Stimulated activated CD4-positive, alpha-beta T cell treated with anti-CD3 and anti-CD28 coated beads, Interleukin-4, amount 100 ng/mL, for 1 hour (primary cell): ENCODE measurements around the gene OR2M5.

ENCODE experiments used
- DNase-seq: peaks from one replicate; pipeline ENCODE4 v3.0.0-alpha.2; 2020

Gene OR2M5, protein sequence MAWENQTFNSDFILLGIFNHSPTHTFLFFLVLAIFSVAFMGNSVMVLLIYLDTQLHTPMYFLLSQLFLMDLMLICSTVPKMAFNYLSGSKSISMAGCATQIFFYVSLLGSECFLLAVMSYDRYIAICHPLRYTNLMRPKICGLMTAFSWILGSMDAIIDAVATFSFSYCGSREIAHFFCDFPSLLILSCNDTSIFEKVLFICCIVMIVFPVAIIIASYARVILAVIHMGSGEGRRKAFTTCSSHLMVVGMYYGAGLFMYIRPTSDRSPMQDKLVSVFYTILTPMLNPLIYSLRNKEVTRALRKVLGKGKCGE

DNA sequence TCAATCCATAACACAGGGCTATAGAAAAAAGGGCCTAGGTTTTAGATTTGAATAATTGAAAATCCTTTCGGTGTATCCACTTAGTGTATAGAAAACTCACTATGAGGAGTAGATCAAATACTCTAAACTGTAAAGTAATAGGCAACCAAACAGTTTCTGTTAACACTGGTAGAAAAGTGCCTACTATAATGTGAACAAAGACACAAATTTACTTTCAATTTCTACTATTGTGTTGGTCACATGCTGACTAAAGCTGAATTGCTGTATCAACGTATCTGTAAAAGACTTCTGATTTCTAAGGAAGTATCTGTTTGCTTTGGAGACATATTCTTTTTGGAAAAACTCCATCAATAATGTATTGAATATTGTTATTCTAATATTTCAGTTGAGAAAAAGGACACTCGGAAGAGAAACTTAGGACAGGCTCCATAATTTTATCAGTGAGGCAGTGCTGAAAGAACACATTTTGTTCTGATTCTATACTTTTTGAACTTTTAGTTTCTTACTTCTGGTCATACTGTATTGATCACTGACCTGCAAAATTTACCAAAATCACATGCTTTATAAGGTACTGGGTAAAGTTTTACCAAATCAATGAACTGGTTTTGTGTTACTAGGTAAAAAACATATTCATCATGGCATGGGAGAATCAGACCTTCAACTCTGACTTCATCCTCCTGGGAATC lies at the start of gene OR2M5:
Gene OR2M5, plus strand, starts transcription at position 636 of the 686 bp plus-strand sequence. Its CDS starts 0 bp downstream, at position 636.
- DNase-seq: no peak

DNA sequence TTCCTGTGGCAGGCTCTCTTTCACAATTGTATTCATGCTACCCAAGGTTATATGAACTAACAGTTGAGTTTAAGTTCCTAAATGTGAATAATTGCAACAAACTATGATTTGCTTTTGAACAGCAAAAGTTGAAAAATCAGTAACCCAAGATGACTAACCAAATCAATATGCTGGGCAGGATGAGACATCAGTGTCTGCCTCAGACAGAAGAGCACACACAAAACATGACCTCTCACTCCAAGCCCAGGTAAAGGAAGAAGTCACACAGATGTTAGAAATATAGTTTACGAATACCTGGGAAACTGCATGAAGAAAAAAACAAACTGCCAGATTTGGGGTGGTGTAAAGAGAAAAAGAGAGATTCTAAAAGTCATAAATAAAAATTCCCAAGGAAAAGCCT lies 46.4 kb upstream of the OR2M5 start:
- DNase-seq: no peak

DNA sequence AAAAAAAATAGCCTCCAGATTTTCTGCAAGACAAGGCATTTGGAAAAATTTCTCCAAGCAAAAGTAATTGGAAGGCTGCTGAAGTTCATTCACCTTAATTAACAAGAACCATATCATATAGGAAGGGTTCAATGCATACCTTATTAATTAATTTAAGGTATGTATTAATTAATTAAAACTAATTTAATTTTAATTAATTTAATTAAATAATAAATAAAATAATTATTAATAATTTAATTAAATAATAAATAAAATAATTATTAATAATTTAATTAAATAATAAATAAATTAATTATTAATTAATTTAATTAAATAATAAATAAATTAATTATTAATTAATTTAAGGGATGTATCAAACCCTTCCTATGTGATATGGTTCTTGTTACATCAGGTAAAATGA lies 42.1 kb upstream of the OR2M5 start:
- DNase-seq: no peak

DNA sequence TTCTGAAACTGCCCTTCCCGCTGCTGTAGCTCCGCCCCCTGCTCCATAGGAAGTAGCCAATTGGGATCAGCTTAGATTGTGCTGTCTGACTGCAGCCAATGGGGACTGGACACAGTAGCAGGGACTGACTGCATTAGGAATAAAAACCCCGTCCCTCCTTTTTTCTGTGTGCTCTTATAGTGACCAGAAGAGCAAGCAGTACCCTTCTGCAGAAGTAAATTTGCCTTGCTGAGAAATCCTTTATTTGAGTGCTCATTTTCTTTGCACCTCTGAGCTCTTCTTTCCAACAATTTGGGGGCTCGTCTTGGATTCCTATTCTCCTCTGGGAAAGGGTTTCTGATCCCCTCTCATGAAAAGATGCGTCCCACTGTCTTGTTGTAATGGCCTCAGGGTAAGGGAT lies 33.8 kb upstream of the OR2M5 start:
- DNase-seq: no peak

DNA sequence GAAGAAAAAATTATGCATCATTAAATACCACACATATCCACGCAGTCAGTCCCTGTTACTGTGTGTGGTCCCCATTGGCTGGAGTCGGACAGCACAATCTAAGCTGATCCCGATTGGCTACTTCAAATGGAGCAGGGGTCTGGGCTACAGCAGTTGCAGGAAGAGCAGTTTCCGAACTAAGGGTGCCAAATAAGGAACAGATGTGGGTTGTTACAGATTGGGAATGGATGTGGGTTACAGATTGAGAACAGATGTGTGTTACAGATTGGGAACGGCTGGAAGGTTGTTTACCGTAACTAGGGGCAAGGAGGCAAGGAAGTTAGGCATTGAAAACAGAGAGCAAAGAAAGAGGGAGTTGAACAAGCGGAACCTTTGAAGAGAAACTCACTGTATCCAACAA lies 30.1 kb upstream of the OR2M5 start:
- no peak for DNase-seq

DNA sequence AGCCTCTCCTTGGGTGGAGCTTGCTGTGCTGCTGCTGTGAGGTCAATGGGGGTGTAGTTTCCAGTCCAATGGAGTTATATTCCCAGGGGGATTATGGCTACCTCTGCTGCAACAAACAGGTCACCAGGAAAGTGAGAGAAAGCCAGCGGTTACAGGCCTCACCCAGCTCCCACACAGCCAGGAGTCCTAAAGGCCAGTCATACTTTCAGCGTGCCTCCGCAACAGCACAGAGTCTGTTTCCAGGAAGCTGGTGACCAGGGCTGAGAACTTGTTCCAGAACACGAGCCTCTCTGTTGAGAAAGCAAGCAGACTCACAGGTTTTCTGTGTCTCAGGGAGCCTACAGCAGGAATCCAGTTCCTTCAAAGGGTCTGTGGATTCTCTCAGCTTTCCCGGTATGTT lies 17.3 kb upstream of the OR2M5 start:
- DNase-seq: no peak

DNA sequence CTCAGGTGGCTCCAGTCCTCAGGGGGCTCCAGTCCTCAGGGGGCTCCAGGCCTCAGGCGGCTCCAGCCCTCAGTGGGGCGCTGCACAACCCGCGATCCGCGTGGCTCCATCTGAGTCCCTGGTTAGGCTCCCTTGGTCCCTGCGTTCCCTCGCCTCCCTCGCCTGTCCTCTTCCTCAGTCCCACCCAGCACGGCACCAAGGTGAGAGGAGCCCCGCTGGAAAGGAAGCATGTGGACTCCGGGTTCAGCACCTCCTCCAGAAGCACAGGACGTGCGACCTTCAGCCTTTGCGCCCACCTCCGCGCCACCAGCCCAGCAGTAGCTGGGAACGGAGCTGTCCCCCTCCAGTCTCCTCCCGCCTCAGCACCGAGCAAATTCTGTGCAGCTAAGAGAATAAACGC lies 8.1 kb upstream of the OR2M5 start:
- no peak for DNase-seq

DNA sequence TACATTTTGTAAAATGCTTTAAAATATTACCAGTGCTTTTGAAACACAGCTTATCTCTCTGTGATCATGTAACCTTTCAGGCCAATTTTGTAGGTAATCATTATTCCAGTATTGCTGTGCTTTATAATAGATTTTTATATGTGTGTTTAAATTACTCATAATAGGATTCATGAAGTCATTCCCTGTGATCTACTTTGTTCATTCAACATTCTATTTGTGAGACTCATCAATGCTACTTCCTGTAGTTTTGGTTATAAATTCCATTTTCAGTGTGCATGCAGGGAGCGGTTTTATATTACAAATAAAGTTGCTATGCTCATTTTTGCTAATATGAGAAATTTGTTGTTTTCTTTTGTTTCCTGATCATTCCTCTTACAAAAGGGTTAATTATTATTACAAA lies 4.1 kb upstream of the OR2M5 start:
- no peak for DNase-seq

DNA sequence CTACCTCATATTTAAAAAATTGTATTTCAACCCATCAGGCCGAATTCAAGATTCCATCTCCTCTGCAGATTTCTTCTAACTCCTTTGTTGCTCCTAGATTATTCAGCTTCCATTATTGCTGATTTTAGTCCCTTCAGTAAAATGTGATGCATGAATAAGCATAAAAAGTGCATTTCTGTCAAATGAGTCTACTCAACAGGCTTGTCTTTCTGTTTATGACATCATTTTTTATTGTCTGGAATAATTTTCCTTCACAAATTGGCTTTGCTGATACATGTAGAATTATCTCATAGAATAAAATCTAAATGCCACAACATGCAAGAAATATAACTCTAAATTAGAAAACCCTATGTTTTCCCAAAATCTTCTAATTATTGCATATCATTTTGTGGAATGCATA lies 1.6 kb upstream of the OR2M5 start:
- DNase-seq: no peak

DNA sequence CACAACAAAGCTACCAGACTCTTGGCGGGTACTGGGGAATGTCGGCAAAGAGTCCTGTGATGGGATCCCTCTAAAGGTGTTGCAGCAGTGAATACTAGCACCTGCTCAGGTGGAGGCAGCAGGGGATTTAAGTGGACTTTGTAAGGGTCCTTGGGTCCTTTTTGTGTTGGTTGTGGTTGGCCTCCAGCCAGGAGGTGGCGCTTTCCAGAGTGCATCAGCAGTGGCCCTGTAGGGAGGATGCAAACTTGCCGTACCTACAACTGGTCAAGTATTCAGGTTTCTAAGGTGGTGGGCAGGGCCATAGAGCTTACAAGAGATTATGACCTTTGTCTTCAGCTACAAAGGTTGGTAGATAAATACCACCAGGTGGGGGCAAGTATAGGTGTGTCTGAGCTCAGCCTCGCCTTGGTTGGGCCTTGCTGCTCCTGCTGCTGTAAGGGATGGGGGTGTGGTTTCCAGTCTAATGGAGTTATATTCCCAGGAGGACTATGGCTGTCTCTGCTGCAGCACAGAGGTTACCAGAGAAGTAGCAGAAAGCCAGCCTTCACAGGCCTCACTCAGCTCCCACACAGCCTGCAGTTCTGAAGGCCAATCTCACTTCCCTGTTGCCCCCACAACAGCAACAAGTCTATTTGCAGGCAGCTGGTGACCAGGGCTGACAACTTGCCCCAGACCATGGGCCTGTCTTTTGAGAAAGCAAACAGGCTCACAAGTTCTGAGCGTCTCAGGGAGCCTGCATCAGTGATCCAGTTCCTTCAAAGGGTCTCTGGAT lies 7.3 kb downstream of the OR2M5 start:
- no peak for DNase-seq

DNA sequence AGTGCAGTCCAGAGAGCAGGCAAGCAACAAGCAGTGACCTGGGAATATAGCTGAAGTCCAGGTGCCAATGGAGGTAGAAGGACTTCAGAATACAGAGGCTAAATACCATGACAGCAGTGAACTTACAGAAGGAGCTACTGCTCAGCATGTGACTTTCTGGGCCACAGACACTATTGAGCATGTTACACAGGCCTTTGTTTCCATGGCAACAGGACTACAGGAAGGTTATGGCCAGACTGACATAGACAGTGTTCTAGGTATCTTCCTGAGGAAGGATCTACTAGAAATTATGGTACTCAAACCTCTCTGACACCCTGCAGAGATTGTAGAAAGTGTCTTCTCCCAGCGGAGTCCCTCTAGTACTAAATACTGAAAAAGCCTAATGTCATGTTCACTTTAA lies 11.0 kb downstream of the OR2M5 start:
- DNase-seq: no peak

DNA sequence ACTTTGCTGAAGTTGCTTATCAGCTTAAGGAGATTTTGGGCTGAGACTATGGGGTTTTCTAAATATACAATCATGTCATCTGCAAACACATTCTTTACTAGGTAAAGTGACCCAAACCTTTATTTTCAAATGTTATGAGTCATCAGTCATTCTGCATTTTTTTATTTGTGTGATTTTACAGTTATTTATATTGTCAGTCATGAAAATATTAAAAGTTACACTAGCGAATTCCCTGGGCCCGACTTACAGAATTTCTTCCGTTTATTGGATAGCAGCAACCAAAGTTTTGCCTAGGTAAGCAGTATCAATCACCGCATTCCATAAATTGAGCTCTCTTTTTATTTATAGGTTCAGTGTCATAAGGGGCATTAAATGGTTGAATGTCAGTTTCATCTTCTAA lies 13.8 kb downstream of the OR2M5 start:
- DNase-seq: no peak

DNA sequence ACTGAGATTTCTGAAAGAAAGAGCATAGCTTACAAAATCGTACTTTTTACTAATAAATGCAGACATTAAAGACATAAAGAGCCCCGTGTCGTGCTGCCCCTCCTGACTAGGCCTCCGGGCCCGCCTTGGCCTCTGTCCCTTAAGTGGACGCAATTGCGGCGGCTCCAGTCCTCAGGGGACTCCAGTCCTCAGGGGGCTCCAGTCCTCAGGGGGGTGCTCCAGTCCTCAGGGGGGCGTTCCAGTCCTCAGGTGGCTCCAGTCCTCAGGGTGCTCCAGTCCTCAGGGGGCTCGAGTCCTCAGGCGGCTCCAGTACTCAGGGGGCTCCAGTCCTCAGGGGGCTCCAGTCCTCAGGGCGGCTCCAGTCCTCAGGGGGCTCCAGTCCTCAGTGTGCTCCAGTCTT lies 19.1 kb downstream of the OR2M5 start:
- DNase-seq: no peak

DNA sequence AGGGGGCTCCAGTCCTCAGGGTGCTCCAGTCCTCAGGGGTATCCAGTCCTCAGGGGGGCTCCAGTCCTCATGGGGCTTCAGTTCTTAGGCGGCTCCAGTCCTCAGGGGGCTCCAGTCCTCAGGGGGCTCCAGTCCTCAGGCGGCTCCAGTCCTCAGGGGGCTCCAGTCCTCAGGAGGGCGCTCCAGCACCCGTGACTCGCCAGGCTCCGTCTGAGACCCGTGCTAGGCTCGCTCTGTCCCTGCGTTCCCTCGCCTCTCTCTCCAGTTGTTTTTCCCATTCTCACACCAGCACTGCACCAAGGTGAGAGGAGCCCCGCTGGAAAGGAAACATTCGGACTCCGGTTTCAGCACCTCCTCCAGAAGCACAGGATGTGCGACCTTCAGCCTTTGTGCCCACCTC lies 20.2 kb downstream of the OR2M5 start:
- DNase-seq: no peak

DNA sequence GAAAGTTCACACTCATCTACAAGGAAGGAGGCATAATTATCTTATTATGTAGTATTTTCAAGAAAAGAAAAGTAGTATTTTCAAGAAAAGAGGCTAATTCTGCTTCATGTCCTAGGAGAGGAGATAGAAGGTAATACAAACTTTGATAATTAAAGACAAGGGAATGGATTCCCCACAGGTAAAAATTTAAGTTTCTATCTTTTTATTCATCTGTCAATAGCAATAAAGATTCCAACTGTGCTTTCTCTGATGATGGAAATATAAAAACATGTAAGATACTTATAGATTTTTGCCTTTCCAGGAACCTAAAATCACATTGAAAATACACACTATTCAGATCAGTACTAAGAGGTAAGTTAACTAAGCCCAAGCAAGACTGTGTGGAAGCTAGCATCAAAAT lies 29.6 kb downstream of the OR2M5 start, which contains the start of gene OR2M2:
Gene OR2M2, plus strand, starts transcription at position 301 of the 400 bp plus-strand sequence. CDS start 5,165 bp downstream, outside the sequence.
- no peak for DNase-seq

DNA sequence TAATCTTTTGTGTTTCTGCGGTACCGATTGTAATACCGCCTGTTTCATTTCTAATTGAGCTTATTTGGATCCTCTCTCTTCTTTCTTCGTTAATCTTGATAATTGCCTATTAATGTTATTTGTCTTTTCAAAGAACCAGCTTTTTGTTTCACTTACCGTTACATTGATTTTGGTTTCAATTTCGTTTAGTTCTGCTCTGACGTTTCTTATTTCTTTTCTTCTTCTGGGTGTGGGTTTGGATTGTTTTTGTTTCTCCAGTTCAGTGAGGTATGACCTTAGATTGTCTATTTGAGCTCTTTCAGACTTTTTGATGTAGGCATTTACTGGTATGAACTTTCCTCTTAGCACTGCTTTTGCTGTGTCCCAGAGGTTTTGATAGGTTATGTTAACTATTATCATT lies 39.0 kb downstream of the OR2M5 start:
- DNase-seq: no peak

DNA sequence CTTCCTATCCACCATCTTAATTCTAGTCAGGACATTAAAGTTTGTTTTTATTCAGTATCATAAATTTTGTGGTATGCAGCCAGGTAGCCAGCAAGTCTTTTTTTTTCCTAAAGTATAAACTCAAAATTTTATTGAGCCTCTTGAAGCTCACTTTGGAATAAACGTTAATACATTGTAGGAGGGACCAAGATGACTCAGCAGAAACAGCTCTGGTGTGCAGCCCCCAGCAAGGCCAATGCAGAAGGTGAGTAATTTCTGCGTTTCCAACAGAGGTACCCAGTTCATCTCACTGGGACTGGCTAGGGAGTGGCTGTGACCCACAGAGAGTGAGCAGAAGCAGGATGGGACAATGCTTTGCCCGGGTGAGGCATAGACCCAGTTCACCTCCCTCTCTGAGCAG lies 42.4 kb downstream of the OR2M5 start:
- DNase-seq: no peak

DNA sequence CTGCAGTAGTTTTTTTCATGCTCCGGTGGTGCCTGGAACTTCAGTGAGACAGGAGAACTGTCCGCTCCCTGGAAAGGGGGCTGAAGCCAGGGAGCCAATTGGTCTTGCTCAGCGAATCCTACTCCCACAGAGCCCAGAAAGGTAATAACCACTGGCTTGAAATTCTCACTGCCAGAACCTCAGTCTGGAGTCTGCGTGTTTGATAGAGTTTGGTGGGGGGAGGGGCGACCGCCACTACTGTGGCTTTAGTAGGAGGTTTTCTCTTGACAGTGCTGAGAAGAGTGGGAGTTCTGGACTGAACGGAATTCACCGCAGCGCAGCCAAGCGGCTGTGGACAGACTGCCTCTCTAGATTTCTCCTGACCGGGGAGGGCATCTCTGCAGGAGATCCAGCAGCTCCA lies 44.1 kb downstream of the OR2M5 start:
- DNase-seq: no peak

DNA sequence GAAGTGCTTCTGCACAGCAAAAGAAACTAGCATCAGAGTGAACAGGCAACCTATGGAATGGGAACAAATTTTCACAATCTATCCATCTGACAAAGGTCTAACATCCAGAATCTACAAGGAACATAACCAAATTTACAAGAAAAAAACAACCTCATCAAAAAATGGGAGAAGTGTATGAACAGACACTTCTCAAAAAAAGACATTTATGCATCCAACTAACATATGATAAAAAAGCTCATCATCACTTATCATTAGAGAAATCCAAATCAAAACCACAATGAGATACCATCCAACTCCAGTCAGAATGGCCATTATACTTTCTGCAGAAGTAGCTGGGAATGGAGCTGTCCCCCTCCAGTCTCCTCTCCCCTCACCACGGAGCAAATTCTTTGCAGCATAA lies 49.2 kb downstream of the OR2M5 start:
- DNase-seq: no peak
